ENCODE data around the gene STK26. TPM values are rescaled to one million over a fixed set of nuclear protein-coding genes. Genes with fewer than 3 reads are reported as not detected.

STK26 gene
- total and polyA plus RNA-seq, 2 of the 13 experiments (the other 11 are each of a cell fraction or from before 2014, with no cell fraction given): 16.9 to 47.9 TPM

- no peak for TF ChIP-seq ZSCAN5A (CRISPR knock-in tag; IDR thresholded peaks at IDR 0.05; ENCODE audit: borderline replicate concordance)
Measured at GRCh38 chrX:132004728-132005127, 18.4 kb upstream of the STK26 start (continued).

GRCh38 chrX:132009350-132009749 is 13.8 kb upstream of the STK26 start:
- no TSS peak for BruUV-seq (replicated peaks)
- CTCF ChIA-PET (ENCODE audit: low intra/inter-chr PET ratio, low total read pairs): no interaction called here

More at GRCh38 chrX:132009350-132009749, 13.8 kb upstream of the STK26 start:
- Histone ChIP-seq H4K20me1 (ENCODE audit: insufficient read depth, low read length) (no peaks in the 10 kb centered on the region), H3K4me2 (ENCODE audit: low read depth, low read length) (no peak overlapping the region), H3K4me3 (replicated peaks in 1 of 3; ENCODE audit: insufficient read depth in 1 of 3, low read depth in 2 of 3, low read length in 3 of 3) (no peak overlapping the region), H3K4me1 (ENCODE audit: insufficient read depth, low read length) (peaks cover 43% of the 10 kb centered on the region), H3K79me2 (ENCODE audit: insufficient read depth, low read length) (no peaks in the 10 kb centered on the region), H2AFZ (ENCODE audit: low read length) (no peak overlapping the region), H3K27ac (ENCODE audit: extremely low read length, insufficient read depth, low read length) (no peak overlapping the region), H3K9ac (ENCODE audit: insufficient read depth, low read depth, low read length) (no peak overlapping the region), H3K9me3 (ENCODE audit: low read length) (no peaks in the 10 kb centered on the region), H3K27me3 (ENCODE audit: control insufficient read depth in 1 of 2, insufficient read depth in 2 of 2, low read length in 2 of 2) (no peaks in the 10 kb centered on the region), H3K36me3 (replicated peaks in 1 of 2; ENCODE audit: control insufficient read depth in 1 of 2, insufficient read depth in 2 of 2, low read length in 2 of 2) (no peaks in the 10 kb centered on the region)
- 95% methylated on average over 3 of the region's 3 CpGs for WGBS (ENCODE audit: low lambda C conversion rate)
- intact Hi-C loops (cut with micrococcal nuclease; ENCODE audit: unreplicated experiment): no loop called here
- DNase-seq (ENCODE audit: low spot score) (no peak), FAIRE-seq (no peak), ATAC-seq (no peak)
- POLR2A ChIA-PET: no interaction called here
- in situ Hi-C loops (cut with HindIII; ENCODE audit: extremely low pct_ligation_motif_present, low pct_unique_long_range_greater_than_20kb): no loop called here
- TF ChIP-seq ZNF263 (CRISPR knock-in tag; IDR thresholded peaks at IDR 0.05) (no peak), E2F5 (CRISPR knock-in tag; conservative IDR thresholded peaks at IDR 0.05) (no peak), GATAD1 (CRISPR knock-in tag; IDR thresholded peaks at IDR 0.05) (no peak), XRCC5 (optimal IDR thresholded peaks at IDR 0.05; ENCODE audit: low read length) (no peak), EZH2 (conservative IDR thresholded peaks at IDR 0.05; ENCODE audit: low read depth, low read length) (no peak), TRAFD1 (CRISPR knock-in tag; IDR thresholded peaks at IDR 0.05; ENCODE audit: borderline replicate concordance) (no peak), HNRNPK (IDR thresholded peaks at IDR 0.05; ENCODE audit: low read depth, low read length, poor library complexity, severe bottlenecking) (no peak), ZNF710 (CRISPR knock-in tag; IDR thresholded peaks at IDR 0.05; ENCODE audit: borderline replicate concordance) (no peak), SRSF1 (optimal IDR thresholded peaks at IDR 0.05; ENCODE audit: low read depth, low read length) (no peak), PRPF4 (IDR thresholded peaks at IDR 0.05; ENCODE audit: low read depth, low read length, poor library complexity, severe bottlenecking) (no peak), ZNF382 (CRISPR knock-in tag; IDR thresholded peaks at IDR 0.05; ENCODE audit: borderline replicate concordance) (no peak), ZNF335 (CRISPR knock-in tag; IDR thresholded peaks at IDR 0.05) (no peak)
